ENCODE measurements around the gene MET.

The MET gene

GRCh38 chr7:116732788-116733694, 61.0 kb downstream of the MET start:
- H3K4me3 ChIP-seq (ENCODE audit: control insufficient read depth, low read depth, low read length), result no peak overlapping the region
- TF ChIP-seq CTCF (IDR thresholded peaks at IDR 0.05; ENCODE audit: control insufficient read depth, insufficient read depth, low read depth, low read length, missing control alignments), result no peak
- DNase-seq (ENCODE audit: low read depth), result no peak

- no peak for DNase-seq (ENCODE audit: low read depth)
- no peak for TF ChIP-seq CTCF (IDR thresholded peaks at IDR 0.05; ENCODE audit: control insufficient read depth, insufficient read depth, low read depth, low read length, missing control alignments)
- H3K4me3 ChIP-seq (ENCODE audit: control insufficient read depth, low read depth, low read length), result no peak overlapping the region
Measured at GRCh38 chr7:116733924-116734580, 62.1 kb downstream of the MET start.

- no peak for TF ChIP-seq CTCF (IDR thresholded peaks at IDR 0.05; ENCODE audit: control insufficient read depth, insufficient read depth, low read depth, low read length, missing control alignments)
- no peak overlapping the region for H3K4me3 ChIP-seq (ENCODE audit: control insufficient read depth, low read depth, low read length)
- no peak for DNase-seq (ENCODE audit: low read depth)
Measured at GRCh38 chr7:116734710-116735109, 62.7 kb downstream of the MET start.

- no peak for DNase-seq (ENCODE audit: low read depth)
- no peak for TF ChIP-seq CTCF (IDR thresholded peaks at IDR 0.05; ENCODE audit: control insufficient read depth, insufficient read depth, low read depth, low read length, missing control alignments)
- H3K4me3 ChIP-seq (ENCODE audit: control insufficient read depth, low read depth, low read length), result no peak overlapping the region
Measured at GRCh38 chr7:116736927-116737715, 65.1 kb downstream of the MET start.

GRCh38 chr7:116738378-116738777, 66.4 kb downstream of the MET start:
- no peak overlapping the region for H3K4me3 ChIP-seq (ENCODE audit: control insufficient read depth, low read depth, low read length)
- TF ChIP-seq CTCF (IDR thresholded peaks at IDR 0.05; ENCODE audit: control insufficient read depth, insufficient read depth, low read depth, low read length, missing control alignments), result no peak
- DNase-seq (ENCODE audit: low read depth), result no peak

GRCh38 chr7:116739307-116739706, 67.3 kb downstream of the MET start:
- no peak overlapping the region for H3K4me3 ChIP-seq (ENCODE audit: control insufficient read depth, low read depth, low read length)
- no peak for DNase-seq (ENCODE audit: low read depth)
- no peak for TF ChIP-seq CTCF (IDR thresholded peaks at IDR 0.05; ENCODE audit: control insufficient read depth, insufficient read depth, low read depth, low read length, missing control alignments)
